HG03025 (cell line): ENCODE results near the gene FAM171A1.
"Not testable (repeated sequence)": the region's sequence is repeated elsewhere in the genome, so short reads cannot be mapped to it uniquely, and the experiment has no call there.

ENCODE experiments used
- ATAC-seq: cut with Tn5 transposase; IDR thresholded peaks from one replicate; pipeline ENCODE4 v1.9.1; 2021; ENCODE audit warnings: mild to moderate bottlenecking, moderate library complexity; ENCODE audit not compliant: unreplicated experiment, low FRiP score

The FAM171A1 gene

DNA sequence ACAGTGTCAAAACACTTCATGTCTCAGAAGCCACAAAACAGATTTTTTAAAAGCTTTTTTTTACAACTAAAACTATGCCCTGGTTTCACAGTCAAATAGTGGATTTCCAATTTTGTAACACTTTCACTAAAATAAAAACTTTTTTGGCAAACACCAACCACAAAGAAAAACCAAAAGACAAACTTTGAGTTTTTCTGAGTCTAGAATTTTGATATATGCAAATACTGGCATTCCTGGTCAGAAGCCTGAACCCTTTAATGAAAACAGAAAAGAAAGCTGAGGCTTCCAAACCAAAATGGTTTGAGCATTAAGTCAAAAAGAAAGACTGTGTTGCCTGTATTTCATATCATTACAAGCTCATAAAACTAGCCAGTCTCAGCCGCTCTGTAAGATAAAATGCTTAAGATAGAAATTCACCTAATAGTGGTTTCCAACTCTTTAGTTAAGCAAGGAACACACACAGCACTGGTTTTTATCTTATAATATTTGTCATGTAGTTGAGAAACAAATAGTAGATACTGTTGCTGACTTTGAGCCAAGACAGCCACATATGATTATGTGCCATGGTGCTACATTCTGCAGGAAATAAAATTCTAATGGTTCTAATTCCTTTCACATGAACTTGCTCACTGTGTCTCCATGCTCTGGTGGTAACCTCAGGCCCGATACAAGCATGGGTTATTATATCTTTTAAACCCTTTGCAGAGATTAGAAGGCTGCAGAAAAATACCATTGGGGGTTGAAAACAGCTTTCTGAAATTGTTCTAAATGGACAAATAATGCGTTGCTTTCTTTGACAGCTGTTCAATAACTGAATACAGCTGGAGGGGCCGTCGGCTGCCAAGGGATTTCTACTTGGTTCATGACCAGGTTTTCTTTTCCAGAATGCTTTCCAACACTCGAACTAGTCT, 49.4 kb downstream of the FAM171A1 start:
- ATAC-seq = no peak

DNA sequence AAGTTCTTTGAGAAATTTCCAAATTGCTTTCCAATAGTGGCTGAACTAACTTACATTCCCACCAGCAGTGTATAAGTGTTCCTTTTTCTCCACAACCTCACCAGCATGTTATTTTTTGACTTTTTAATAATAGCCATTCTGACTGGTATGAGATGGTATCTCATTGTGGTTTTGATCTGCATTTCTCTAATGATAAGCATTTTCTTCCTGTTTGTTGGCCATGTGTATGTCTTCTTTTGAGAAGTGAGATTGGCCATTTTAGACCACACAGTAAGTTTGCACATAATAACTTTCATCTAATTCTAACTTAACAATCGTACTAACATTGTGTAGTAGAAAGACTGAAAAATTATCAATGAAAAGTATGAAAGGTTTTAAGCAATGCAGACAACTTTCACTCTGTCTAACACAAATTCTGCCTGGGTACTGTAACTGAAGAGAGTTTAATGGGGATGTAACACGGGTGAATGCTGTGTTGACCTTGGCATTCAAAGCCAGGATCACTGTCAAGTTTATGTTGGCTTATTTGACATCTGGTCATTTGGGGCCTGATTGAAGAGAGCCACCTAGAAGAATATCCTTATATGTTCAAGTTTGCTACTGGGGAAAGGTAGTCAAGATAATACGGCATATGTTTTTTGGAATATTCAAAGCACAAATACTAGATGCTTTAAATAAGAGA, 50.4 kb downstream of the FAM171A1 start:
- ATAC-seq = no peak

DNA sequence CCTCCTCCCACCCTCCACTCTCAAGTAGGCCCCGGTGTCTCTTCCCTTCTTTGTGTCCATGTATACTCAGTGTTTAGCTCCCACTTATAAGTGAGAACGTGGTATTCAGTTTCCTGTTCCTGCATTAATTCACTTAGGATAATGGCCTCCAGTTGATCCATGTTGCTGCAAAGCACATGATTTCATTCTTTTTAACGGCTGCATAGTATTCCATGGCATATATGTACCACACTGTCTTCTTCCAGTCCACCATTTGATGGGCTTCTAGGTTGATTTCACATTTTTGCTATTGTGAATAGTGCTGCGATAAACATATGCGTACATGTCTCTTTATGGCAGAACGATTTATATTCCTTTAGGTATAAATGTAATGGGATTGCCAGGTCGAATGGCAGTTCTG, 51.0 kb downstream of the FAM171A1 start:
- ATAC-seq = no peak

DNA sequence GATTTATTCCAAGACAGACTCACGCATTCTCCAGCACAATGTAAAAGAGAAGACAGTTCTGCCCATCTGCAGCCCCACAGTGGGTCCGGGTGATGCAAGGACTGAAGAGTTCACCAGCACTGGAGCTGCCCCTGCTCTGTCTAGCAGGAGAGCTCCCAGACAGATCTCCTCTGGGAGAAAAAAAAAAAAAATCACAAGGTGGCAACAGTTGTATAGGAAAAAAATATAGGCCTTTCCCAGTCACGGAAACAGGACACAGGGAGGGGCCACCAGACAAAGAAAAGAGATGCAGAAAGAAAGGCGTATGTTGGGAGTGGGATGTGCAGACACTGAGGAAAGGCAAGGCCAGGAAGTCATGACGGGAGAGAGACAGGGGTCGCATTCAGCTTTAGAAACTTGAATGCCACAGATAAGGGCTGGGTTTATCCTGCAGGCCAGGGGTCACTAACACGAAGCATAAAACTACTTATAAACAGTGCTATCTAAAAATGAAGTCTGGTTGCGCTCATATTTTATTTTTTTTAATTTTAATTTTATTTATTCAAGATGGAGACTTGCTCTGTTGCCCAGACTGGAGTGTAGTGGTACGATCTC, 54.1 kb downstream of the FAM171A1 start:
- ATAC-seq = no peak

DNA sequence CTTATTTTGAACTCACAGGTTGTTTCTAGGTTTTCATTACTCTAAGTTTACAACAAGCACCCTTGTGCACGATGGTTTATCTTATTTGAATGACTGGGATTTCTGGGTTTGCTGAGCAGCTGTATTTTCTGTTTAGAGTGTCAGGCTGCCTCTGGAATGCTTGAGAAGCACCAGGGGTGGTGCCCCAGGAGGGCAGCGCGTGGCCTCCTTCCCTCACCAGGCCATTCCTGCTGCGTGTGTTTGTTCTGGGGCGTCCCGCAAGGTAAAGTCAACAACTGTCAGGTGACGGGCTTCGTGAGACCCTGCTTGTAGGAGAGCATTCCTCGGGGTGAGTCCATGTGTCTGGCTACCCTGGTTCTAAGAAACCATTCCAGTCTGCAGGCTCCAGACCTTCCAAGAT, 54.9 kb downstream of the FAM171A1 start:
- ATAC-seq = no peak

DNA sequence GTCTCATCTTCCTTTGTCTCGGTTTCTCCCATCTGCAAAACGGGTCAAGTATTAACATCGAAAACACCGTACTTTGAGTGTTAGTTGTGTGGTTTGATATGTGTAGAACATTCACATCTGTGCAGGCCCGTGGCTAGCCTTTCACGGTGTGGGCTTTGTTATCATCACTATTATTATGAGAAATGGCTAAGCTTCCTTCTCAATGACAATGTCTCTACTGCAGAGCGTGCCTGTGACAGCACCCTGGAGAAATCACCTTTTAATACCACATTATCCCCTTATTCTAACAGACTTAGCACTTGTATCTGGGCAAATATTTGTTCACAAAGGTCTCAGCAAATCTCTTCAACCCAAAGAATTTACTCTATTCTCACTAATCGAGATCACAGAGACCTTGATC, 55.8 kb downstream of the FAM171A1 start:
- ATAC-seq = no peak

DNA sequence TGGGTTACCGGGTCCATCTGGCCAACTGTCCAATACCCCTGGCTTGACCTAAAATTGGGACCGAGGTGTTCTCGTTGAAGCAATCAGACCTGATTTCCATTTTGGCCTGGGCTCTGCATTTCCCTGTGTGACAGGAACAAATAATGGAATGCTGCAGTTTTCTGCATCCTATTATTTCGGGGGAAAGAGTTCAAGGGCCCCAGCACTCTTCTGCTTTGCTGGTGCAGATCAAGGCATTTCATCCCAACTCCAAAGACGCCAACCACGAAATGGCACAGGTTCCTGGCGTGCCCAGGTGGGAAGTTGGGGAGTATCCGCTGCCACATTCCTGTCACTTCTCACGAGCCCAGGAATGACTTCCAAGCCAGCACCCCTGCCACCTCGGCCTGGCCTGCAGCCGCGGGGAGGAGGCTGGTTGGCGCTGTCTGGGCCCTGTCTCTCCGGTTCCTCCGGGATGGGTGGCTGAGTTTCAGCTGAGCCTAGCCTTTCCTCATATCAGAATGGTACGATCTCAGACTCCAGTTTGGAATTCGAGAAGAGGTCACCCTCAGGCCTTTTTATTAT, 56.5 kb downstream of the FAM171A1 start:
- ATAC-seq = no peak

DNA sequence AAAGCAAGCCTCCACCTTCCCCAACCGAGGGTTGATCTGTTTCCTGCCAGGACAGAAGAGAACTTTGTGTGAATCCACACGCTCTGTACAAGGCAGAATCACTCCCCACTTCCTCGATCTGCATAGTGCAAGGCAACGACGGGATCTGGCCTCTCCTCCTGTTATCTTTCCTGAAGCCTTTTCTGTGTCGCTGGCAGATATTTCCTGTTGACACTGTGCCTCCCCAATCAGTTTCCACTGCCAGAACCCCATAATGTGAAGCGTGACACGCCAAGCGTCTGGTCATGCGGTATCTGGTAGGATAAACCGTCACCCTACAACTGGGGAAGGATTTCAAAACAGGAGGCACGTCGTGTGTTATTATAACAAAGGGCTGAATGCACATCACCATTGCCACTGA, 57.2 kb downstream of the FAM171A1 start:
- ATAC-seq = no peak

DNA sequence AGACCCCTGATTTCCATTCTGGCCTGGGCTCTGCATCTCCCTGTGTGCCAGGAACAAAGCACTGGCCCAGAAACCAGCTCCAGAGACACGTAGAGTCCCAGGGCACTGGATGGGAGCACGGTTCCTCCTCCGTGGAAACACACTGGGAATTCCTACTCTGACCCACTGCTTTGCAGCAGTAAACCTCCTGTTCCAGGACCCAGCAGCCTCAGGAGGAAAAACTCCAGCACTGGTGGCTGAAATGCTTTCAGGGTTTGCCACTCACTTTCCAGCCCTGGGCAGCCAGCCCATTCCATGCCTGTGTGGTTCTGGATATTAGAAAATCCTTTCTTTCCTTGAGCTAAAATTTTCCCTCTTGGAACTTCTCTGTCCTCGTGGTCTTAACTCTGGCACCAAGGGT, 58.0 kb downstream of the FAM171A1 start:
- no peak for ATAC-seq

DNA sequence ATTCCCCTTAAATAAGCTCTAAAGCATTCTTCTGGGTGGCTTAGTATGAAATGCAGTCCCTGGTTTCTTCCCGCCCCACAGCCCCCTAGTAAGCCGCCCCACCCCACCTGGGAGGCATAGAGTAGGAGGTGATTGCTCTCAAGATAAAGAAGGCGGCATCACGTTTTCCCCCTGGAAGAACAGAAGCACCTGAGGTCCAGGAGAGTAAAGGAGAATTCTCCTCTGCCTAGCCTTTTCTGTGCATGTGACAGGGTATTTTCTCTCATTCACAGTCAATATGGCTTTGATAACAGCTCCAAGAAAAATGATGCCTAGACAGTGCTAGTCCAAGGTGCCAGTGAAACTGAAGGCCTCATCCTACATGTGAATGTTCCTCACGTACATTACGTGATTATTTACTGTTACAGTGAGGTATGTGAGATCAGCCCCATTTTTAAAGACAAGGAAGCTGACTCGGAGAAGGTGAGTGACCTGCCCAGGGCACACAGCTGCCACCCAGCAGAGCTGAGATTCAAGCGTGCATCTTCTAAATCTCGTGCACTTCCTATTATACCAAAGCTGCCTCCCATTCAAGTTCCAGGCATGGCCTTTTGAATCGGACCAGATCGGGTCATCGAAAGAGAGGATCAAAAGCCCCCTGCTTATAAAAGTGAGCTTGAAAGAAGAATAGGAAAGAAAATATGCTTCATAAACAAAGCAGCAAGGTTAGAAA, 59.4 kb downstream of the FAM171A1 start:
- ATAC-seq = no peak

DNA sequence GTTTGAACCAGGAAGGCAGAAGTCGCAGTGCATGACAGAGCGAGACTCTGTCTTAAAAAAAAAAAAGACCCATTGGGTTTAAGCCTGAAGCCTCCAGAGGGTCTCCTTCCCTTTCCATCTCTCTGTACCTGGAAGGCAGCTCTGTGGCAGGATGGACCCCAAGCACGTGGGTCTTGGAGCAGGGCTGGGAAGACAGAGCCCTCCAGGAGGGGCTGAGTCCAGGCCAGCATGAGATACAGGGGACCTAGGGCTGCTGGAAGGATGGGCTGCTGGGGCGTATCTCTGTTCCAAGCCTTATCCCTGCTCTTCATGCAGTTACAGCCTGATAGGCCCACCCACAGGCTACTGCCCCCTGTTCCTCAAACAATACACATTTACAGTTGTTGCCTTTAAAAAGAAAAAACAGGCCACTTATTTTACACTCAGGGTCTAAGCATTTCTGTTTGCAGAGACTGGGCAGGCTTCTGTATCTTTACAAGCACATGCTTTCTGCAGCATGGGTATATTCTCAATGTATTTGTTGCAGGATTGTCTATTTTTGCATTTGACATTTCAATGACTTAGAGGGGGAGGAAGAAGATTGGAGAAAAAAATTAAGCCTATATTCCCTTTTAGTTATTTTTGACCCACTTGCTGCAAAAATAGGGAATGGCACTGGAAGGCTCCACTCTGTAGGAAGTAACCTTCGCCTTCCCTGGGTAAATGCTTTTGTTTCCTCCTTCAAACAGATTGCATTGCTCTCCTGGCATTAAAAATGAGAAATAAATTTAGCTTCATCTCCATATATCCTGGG, 60.1 kb downstream of the FAM171A1 start:
- no peak for ATAC-seq

DNA sequence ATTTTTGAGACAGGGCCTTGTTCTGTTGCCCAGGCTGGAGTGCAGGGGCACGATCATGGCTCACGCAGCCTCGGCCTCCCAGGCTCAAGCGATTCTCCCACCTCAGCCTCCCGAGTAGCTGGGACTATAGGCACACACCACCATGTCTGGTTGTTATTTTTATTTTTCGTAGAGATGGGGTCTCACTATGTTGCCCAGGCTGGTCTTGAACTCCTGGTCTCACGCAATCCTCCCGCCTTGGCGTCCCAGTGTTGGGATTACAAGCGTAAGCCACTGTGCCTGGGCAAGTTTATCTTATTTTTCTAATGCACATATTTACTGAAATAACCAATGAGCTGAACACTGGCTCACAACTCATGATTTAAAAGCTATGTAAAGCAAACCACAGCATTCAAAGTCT, 61.9 kb downstream of the FAM171A1 start:
- ATAC-seq = no peak

DNA sequence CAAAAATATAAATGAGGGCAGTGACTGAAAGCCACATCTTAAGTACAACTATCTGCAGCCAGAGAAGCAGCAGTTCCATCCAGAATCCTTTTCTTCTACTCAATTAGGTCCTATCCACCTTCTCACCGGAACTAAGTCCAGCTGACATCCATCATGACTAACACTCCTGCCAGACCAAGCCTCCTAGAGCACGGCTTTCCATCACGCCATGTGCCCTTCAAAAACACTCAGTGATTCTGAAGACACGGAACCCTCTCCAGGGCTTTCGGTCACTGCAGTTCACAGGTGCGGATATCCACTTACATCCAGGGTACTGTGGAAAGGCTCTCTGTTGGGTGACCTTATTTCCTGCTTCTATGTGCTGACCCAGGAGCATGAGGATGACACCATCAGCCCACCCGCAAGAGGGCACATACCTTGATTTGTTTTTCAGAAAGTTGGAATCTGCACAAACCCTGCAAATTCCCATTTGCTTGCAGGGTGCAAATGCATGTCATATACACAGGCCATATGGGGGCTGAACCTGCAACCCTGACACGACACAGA, 64.3 kb downstream of the FAM171A1 start:
- no peak for ATAC-seq

DNA sequence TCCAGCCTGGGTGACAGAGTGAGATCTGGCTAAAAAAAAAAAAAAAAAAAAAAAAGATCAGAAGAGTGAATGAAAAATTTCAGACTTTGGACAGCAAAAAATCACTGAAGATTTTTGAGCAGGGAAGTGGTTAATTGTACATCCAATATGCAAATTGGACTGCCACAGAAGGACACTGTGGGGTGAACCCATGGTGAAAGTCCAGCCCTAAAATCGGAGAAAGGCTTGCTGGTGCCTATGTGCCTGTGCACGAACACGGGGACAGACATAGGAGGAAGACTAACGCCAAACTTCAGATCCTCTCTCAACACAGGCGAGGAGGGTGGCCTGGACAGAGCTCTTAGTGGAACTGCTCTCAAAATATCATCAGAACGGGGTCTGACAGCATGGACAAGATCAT, 65.5 kb downstream of the FAM171A1 start:
- no peak for ATAC-seq

DNA sequence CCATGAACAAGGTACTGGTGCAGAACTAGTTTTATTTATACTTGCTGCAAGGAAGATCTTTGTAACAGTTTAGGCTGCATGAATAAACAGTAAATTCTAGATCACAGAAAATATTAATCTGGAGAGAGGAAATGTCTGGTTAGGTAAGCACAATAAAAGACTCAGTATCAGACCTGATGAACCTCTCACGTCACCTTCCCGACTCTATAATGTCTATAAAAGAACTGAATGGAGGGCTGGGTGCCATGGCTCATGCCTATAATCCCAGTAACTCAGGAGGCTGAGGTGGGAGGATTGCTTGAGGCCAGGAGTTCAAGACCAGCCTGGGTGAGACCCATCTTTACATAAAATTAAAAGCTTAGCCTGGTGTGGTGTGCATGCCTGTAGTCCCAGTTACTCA, 65.9 kb downstream of the FAM171A1 start:
- ATAC-seq = no peak

DNA sequence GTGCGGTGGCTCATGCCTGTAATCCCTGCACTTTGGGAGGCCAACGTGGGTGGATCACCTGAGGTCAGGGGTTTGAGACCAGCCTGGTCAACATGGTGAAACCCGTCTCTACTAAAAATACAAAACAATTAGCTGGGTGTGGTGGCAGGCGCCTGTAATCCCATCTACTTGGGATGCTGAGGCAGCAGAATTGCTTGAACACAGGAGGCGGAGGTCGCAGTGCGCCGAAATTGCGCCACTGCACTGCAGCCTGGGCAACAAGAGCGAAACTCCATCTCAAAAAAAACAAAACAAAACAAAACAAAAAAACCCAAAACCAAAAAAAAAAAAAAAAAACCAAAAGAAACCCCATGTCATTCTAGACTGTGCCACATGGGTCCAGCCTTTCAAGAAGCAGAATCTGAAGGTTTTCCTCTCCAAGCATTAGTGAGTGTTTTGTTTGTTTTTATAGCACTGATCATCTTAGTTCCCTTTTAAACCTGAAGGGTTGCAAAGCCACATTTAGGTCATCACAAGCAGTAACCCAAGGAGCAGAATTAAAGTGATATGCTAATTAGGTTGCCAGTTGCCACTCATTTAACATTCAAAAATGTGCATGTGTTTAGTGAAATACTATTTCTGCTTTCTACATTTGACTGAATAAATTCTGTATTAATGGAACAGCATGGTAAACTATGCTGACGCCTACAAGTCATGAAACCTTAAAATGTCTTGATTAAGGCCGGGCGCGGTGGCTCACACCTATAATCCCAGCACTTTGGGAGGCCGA, 68.7 kb downstream of the FAM171A1 start:
- not testable (repeated sequence) for ATAC-seq

DNA sequence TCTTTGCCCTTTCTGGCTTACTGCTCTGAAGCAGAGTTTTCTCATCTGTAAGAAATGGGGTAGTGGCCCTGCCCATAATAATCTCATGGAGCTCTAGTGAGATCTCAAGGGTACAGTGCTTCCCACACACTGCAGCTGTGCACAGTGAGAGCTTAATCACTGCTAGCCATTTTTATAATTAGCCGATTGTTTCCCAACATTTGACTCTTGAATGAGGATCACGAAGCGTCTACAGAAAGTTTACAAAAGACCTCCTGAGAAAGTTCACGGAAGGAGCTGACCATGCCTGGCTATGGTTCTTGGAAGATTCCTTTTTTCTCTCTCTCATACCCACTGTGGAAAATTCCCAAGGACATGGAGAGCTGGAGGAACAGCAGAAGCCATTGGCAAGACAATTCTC, 70.4 kb downstream of the FAM171A1 start:
- ATAC-seq = no peak

DNA sequence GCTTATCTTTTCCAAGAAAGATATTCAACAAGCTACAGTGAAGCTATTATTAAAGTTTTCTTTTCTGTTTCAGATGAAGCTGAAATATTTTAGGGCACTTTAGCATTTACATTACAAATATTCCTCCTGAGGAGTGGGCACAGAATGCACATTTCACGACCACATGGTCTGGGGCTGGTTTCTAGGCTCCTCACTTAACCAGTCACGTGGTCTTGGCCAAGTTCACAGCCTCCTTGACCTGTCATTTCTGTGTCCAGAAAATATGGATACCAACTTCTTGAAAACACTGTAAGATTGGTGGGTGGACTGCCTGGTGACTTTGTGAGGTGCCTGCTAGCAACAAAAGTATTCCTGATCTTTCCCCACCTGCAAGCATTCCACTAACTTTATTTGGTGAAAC, 70.9 kb downstream of the FAM171A1 start:
- no peak for ATAC-seq

DNA sequence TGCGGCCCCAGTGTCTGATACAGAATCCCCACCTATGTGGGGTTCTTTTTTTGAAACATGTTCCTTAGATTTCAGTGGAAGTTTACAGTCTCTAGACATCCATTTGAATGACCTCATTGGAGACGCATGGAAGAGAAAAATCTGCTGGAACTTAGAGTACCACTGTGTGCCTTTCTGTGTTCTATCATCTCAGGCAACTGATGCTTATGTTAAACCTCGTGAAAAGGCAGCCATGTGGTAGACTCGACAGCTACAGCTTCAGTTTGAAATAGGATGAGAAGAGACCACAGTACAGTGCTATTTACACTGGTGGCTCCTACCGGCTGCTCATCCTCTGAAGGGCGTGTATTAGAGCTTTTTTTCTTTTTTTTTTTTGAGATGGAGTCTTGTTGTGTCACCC, 74.4 kb downstream of the FAM171A1 start:
- ATAC-seq = no peak
